ENCODE measurements around the gene DACH2. TPM values are rescaled to one million over a fixed set of nuclear protein-coding genes. Genes with fewer than 3 reads are reported as not detected.

Gene DACH2
- total and polyA plus RNA-seq, 2 of the 4 experiments (the other 2 are of a cell fraction) = 2.8 to 3.8 TPM

GRCh38 chrX:86407371-86407770 lies 259.1 kb downstream of the DACH2 start:
- ATAC-seq (ENCODE audit: low read depth) (no peak), DNase-seq (no peak)
- Histone ChIP-seq H3K4me3 (ENCODE audit: insufficient read depth, low read depth, low read length) (no peak overlapping the region), H3K56ac (ENCODE audit: extremely low read depth, insufficient read depth, low read length) (no peak overlapping the region), H2BK20ac (ENCODE audit: low read depth, low read length) (no peak overlapping the region), H3K18ac (ENCODE audit: low read depth, low read length) (no peak overlapping the region), H3K4ac (ENCODE audit: low read depth, low read length) (no peak overlapping the region), H3K9me1 (ENCODE audit: insufficient read depth, low read length) (no peaks in the 10 kb centered on the region), H3K27me3 (ENCODE audit: control insufficient read depth, insufficient read depth, low read length) (no peaks in the 10 kb centered on the region), H3K79me1 (ENCODE audit: low read depth in 1 of 2, low read length in 2 of 2) (no peaks in the 10 kb centered on the region), H3K36me3 (ENCODE audit: control insufficient read depth, insufficient read depth, low read length) (no peaks in the 10 kb centered on the region), H2BK15ac (ENCODE audit: low read depth, low read length) (no peak overlapping the region), H2AK9ac (replicated peaks; ENCODE audit: low read depth, low read length, poor library complexity) (no peak overlapping the region), H2AK5ac (ENCODE audit: low read depth, low read length) (no peak overlapping the region), H4K8ac (ENCODE audit: low read depth in 2 of 2, low read length in 2 of 2) (no peak overlapping the region), H2BK120ac (ENCODE audit: low read depth, low read length) (no peak overlapping the region), H3K4me2 (ENCODE audit: low read depth, low read length) (no peak overlapping the region), H4K5ac (ENCODE audit: low read depth, low read length) (no peak overlapping the region), H3K27ac (ENCODE audit: insufficient read depth, low read length) (no peak overlapping the region), H3K14ac (replicated peaks; ENCODE audit: low read depth, low read length) (no peak overlapping the region), H2AFZ (replicated peaks; ENCODE audit: low read length, poor library complexity) (no peak overlapping the region), H3K9me3 (ENCODE audit: control insufficient read depth, insufficient read depth, low read length) (no peaks in the 10 kb centered on the region), H2BK5ac (ENCODE audit: low read depth, low read length, poor library complexity, severe bottlenecking) (no peak overlapping the region), H4K91ac (ENCODE audit: insufficient read depth, low read depth, low read length) (no peak overlapping the region), H3K23ac (ENCODE audit: low read depth, low read length) (no peak overlapping the region), H3K4me1 (ENCODE audit: control insufficient read depth, insufficient read depth, low read length) (no peaks in the 10 kb centered on the region), H4K20me1 (ENCODE audit: insufficient read depth, low read length) (no peaks in the 10 kb centered on the region), H3K9ac (ENCODE audit: low read depth, low read length) (no peak overlapping the region)
- CTCF ChIA-PET = no interaction called here
- in situ Hi-C loops (cut with MboI; ENCODE audit: low sequenced_read_pairs) (no loop called here), dilution Hi-C loops (cut with HindIII; ENCODE audit: low sequenced_read_pairs, unreplicated experiment) (no loop called here), intact Hi-C loops (cut with micrococcal nuclease) (no loop called here)
- no CpG with 5 or more reads among the region's 4 CpGs for WGBS, 2 experiments (ENCODE audit: extremely low coverage in 2 of 2, insufficient read length in 1 of 2)
- BruUV-seq (replicated peaks) = no TSS peak
- TF ChIP-seq MAFK (IDR thresholded peaks at IDR 0.05; ENCODE audit: low read depth, low read length) (no peak), RAD21 (IDR thresholded peaks at IDR 0.05; ENCODE audit: low read length) (no peak), NFE2L2 (IDR thresholded peaks at IDR 0.05; ENCODE audit: low read depth, low read length) (no peak), ELK1 (IDR thresholded peaks at IDR 0.05; ENCODE audit: borderline replicate concordance, low read depth, low read length) (no peak), BHLHE40 (IDR thresholded peaks at IDR 0.05; ENCODE audit: low read depth, low read length) (no peak)
- POLR2A ChIA-PET (ENCODE audit: unreplicated experiment) = no interaction called here

Measured in IMR-90 (cell line).